Aorta (tissue), 5 donors: ENCODE results near the gene HNRNPC. TPM values are rescaled to one million over a fixed set of nuclear protein-coding genes. Genes with fewer than 3 reads are reported as not detected.
"Not testable (repeated sequence)": the region's sequence is repeated elsewhere in the genome, so short reads cannot be mapped to it uniquely, and the experiment has no call there.

ENCODE experiments used
- ATAC-seq: fragments of 200-7000 bp; cut with Tn5 transposase; one replicate; pipeline ENCODE4 v1.9.1; 2022; ENCODE audit warnings: moderate library complexity; ENCODE audit not compliant: low FRiP score
- DNase-seq, 2 donors: peaks; one replicate each; pipeline ENCODE4 v3.0.0-alpha.2; 2020
- H3K27ac ChIP-seq, 2 donors: one replicate each; pipeline ENCODE4 v1.5.1; 2013; ENCODE audit warnings: low read length in 2 of 2, mild to moderate bottlenecking in 2 of 2, moderate library complexity in 2 of 2, control low read depth in 1 of 2, inconsistent platforms in 1 of 2, low read depth in 1 of 2
- H3K27me3 ChIP-seq, 2 donors: one replicate each; pipeline ENCODE4 v1.6.1; 2013; ENCODE audit warnings: control low read depth in 1 of 2, low read length in 1 of 2, mild to moderate bottlenecking in 1 of 2, moderate library complexity in 1 of 2; ENCODE audit not compliant: insufficient read depth in 2 of 2, control insufficient read depth in 1 of 2
- H3K36me3 ChIP-seq, 2 donors: one replicate each; pipeline ENCODE4 v1.6.1; 2013; ENCODE audit warnings: control low read depth in 1 of 2, low read length in 1 of 2, mild to moderate bottlenecking in 1 of 2; ENCODE audit not compliant: insufficient read depth in 2 of 2, control insufficient read depth in 1 of 2
- H3K4me1 ChIP-seq, 2 donors: one replicate each; pipeline ENCODE4 v1.6.1; 2013; ENCODE audit warnings: low read length in 2 of 2, control low read depth in 1 of 2, mild to moderate bottlenecking in 1 of 2, moderate library complexity in 1 of 2; ENCODE audit not compliant: insufficient read depth in 2 of 2, control insufficient read depth in 1 of 2
- H3K4me3 ChIP-seq, 2 donors: one replicate each; pipeline ENCODE4 v1.5.1; 2013; ENCODE audit warnings: low read length in 2 of 2, control low read depth in 1 of 2, mild to moderate bottlenecking in 1 of 2
- H3K9me3 ChIP-seq: one replicate; pipeline ENCODE4 v1.6.1; 2013; ENCODE audit warnings: mild to moderate bottlenecking, low read length; ENCODE audit not compliant: control insufficient read depth
- WGBS, 2 donors: extraction: QIAGEN DNeasy Blood & Tissue Kit; methylation state at CpG; one replicate each; pipeline ENCODE4 v1.1.7; 2013; 5-methylcytosine and 5-hydroxymethylcytosine counted together
- intact Hi-C, 2 donors: fragments of 100-400 bp; cut with DNase I; formaldehyde crosslinking; loops; one replicate each; pipeline versions ENCODE4 v1.14.2 to v1.15.0; 2022
- polyA plus RNA-seq, 2 donors: library from polyadenylated mRNA; stranded (reverse); fragments of 200-250 nt; gene quantifications; one replicate each; pipeline ENCODE4 v1.2.3, GENCODE V29; 2013
- total RNA-seq, 2 donors: library from RNA; stranded (reverse); fragmentation: NEBNext Ultra II Directional; extraction: Animal tissue kit (Norgen Biotek cat#: 25700); gene quantifications; one replicate each; pipeline ENCODE4 v1.2.1, GENCODE V29; 2021
- donor health status: healthy with polysubstance abuse.
- donor health status: Bipolar disorder and iron deficiency.
- donor health status: DM: no; HTN: no; CAD: no.
- donor health status: DM: no; HTN: no; CAD: no.
- donor health status: DM: yes; HTN: yes; CAD: no.

Gene HNRNPC
- total and polyA plus RNA-seq, 4 donors: 257 to 378 (median 287) TPM

- no peaks in the 10 kb centered on the region for H3K27me3 ChIP-seq
- intact Hi-C loops: loop anchor here in 1 of 2 donors (10.0 kb wide), 1 partner anchor 49 kb away; the partner anchor contains the start of gene HNRNPC
- H3K27ac ChIP-seq: no peak overlapping the region
- H3K4me1 ChIP-seq: peaks cover 2 to 4% of the 10 kb centered on the region in 2 donors
- DNase-seq: peak in 1 of 2 donors; percentile 53
- WGBS, 2 donors: 86 to 87% methylated on average over 4 of the region's 4 CpGs
- H3K9me3 ChIP-seq: no peaks in the 10 kb centered on the region
- no peak overlapping the region for H3K4me3 ChIP-seq
- ATAC-seq: no peak
- peaks cover 8 to 9% of the 10 kb centered on the region in 2 donors for H3K36me3 ChIP-seq
Measured at GRCh38 chr14:21215879-21216251, 53.4 kb downstream of the HNRNPC start.

- DNase-seq (no peak), ATAC-seq (no peak)
- H3K4me3 ChIP-seq: no peak overlapping the region
- no peaks in the 10 kb centered on the region for H3K9me3 ChIP-seq
- peaks cover 8 to 9% of the 10 kb centered on the region in 2 donors for H3K36me3 ChIP-seq
- peaks cover 2 to 4% of the 10 kb centered on the region in 2 donors for H3K4me1 ChIP-seq
- H3K27ac ChIP-seq: no peak overlapping the region
- intact Hi-C loops: loop anchor here in 1 of 2 donors (10.0 kb wide), 1 partner anchor 49 kb away; the partner anchor contains the start of gene HNRNPC
- no peaks in the 10 kb centered on the region for H3K27me3 ChIP-seq
- 82 to 83% methylated on average over 8 of the region's 8 CpGs for WGBS, 2 donors
Measured at GRCh38 chr14:21215130-21215878, 53.9 kb downstream of the HNRNPC start.

GRCh38 chr14:21213652-21214051 lies 55.6 kb downstream of the HNRNPC start:
- peaks cover 4 to 9% of the 10 kb centered on the region in 2 donors for H3K36me3 ChIP-seq
- no peak overlapping the region for H3K4me3 ChIP-seq
- H3K27ac ChIP-seq: no peak overlapping the region
- H3K9me3 ChIP-seq: no peaks in the 10 kb centered on the region
- 91 to 94% methylated on average over 1 of the region's 1 CpG for WGBS, 2 donors
- H3K4me1 ChIP-seq: peaks cover 2 to 3% of the 10 kb centered on the region in 2 donors
- no peak for DNase-seq
- H3K27me3 ChIP-seq: no peaks in the 10 kb centered on the region
- intact Hi-C loops: loop anchor here in 1 of 2 donors (10.0 kb wide), 1 partner anchor 51 kb away; the partner anchor contains the start of gene HNRNPC
- ATAC-seq: no peak

- ATAC-seq: not testable (repeated sequence)
Measured at GRCh38 chr14:21212824-21213223, 56.4 kb downstream of the HNRNPC start.

GRCh38 chr14:21211509-21211908 lies 57.7 kb downstream of the HNRNPC start:
- peaks cover 0 to 2% of the 10 kb centered on the region in 2 donors for H3K4me1 ChIP-seq
- H3K27ac ChIP-seq: no peak overlapping the region
- H3K36me3 ChIP-seq: peaks cover 4 to 9% of the 10 kb centered on the region in 2 donors
- intact Hi-C loops: loop anchor here in 1 of 2 donors (10.0 kb wide), 1 partner anchor 53 kb away; the partner anchor contains the start of gene HNRNPC
- H3K9me3 ChIP-seq: no peaks in the 10 kb centered on the region
- WGBS, 2 donors: 84 to 86% methylated on average over 3 of the region's 3 CpGs
- H3K27me3 ChIP-seq: no peaks in the 10 kb centered on the region
- ATAC-seq (no peak), DNase-seq (no peak)
- H3K4me3 ChIP-seq: no peak overlapping the region

More at GRCh38 chr14:21212824-21213223, 56.4 kb downstream of the HNRNPC start:
- not testable (repeated sequence) for H3K9me3 ChIP-seq, H3K4me3 ChIP-seq, DNase-seq, H3K27ac ChIP-seq, H3K4me1 ChIP-seq, H3K36me3 ChIP-seq, H3K27me3 ChIP-seq
- WGBS, 2 donors: 86% methylated on average over 8 of the region's 8 CpGs
- intact Hi-C loops: loop anchor here in 1 of 2 donors (10.0 kb wide), 1 partner anchor 52 kb away; the partner anchor contains the start of gene HNRNPC

GRCh38 chr14:21210023-21210422 lies 59.2 kb downstream of the HNRNPC start:
- peaks cover 0 to 12% of the 10 kb centered on the region in 2 donors for H3K36me3 ChIP-seq
- H3K4me3 ChIP-seq: no peak overlapping the region
- ATAC-seq (no peak), DNase-seq (no peak)
- no peaks in the 10 kb centered on the region for H3K9me3 ChIP-seq
- intact Hi-C loops: loop anchor here in 1 of 2 donors (10.0 kb wide), 1 partner anchor 55 kb away; the partner anchor contains the start of gene HNRNPC
- no peaks in the 10 kb centered on the region for H3K27me3 ChIP-seq
- no peaks in the 10 kb centered on the region for H3K4me1 ChIP-seq
- WGBS, 2 donors: 88 to 91% methylated on average over 1 of the region's 1 CpG
- no peak overlapping the region for H3K27ac ChIP-seq

- Histone ChIP-seq H3K36me3 (peaks cover 0 to 12% of the 10 kb centered on the region in 2 donors), H3K4me1 (no peaks in the 10 kb centered on the region), H3K9me3 (no peaks in the 10 kb centered on the region), H3K27me3 (no peaks in the 10 kb centered on the region), H3K4me3 (no peak overlapping the region), H3K27ac (no peak overlapping the region)
- 77 to 84% methylated on average over 1 of the region's 1 CpG for WGBS, 2 donors
- ATAC-seq (no peak), DNase-seq (no peak)
- intact Hi-C loops: no loop called here
Measured at GRCh38 chr14:21209185-21209584, 60.1 kb downstream of the HNRNPC start.

GRCh38 chr14:21208554-21208953 lies 60.7 kb downstream of the HNRNPC start:
- DNase-seq (no peak), ATAC-seq (no peak)
- intact Hi-C loops: no loop called here
- no peak overlapping the region for H3K4me3 ChIP-seq
- WGBS, 2 donors: 89 to 92% methylated on average over 4 of the region's 4 CpGs
- no peak overlapping the region for H3K27ac ChIP-seq
- peaks cover 0 to 12% of the 10 kb centered on the region in 2 donors for H3K36me3 ChIP-seq
- H3K27me3 ChIP-seq: no peaks in the 10 kb centered on the region
- no peaks in the 10 kb centered on the region for H3K9me3 ChIP-seq
- no peaks in the 10 kb centered on the region for H3K4me1 ChIP-seq
